HG02852 (cell line): Measurements from ENCODE around the gene IGSF8.

Experiments used
- ATAC-seq: cut with Tn5 transposase; IDR thresholded peaks from one replicate; pipeline ENCODE4 v1.9.1; 2021; ENCODE audit warnings: mild to moderate bottlenecking, moderate library complexity; ENCODE audit not compliant: unreplicated experiment

IGSF8 gene

GRCh38 chr1:160045653-160046052 is 52.8 kb downstream of the IGSF8 start:
- no peak for ATAC-seq

- no peak for ATAC-seq
These were observed 54.9 kb downstream of the IGSF8 start for GRCh38 chr1:160043543-160043942.
